Loucy (cell line): ENCODE measurements around the gene CNN2.

Source experiments
- H2AFZ ChIP-seq: fragments of 200-600 bp; sonication (generic); 2 replicates; pipeline ENCODE4 v1.6.0; 2016; ENCODE audit warnings: antibody characterized with exemption, mild to moderate bottlenecking, low read length, moderate library complexity
- H3F3A ChIP-seq: fragments of 200-600 bp; 2 replicates; pipeline ENCODE4 v1.6.0; 2016; ENCODE audit warnings: antibody characterized with exemption, low read depth, mild to moderate bottlenecking
- H3K27me3 ChIP-seq: fragments of 200-600 bp; sonication (generic); 2 replicates; pipeline ENCODE4 v1.6.1; 2014; ENCODE audit warnings: low read length, mild to moderate bottlenecking; ENCODE audit not compliant: insufficient read depth, poor library complexity, severe bottlenecking
- H3K36me3 ChIP-seq: fragments of 200-600 bp; sonication (generic); 2 replicates; pipeline ENCODE4 v1.6.1; 2016; ENCODE audit warnings: low read length; ENCODE audit not compliant: insufficient read depth
- H3K4me1 ChIP-seq: fragments of 200-600 bp; sonication (generic); 2 replicates; pipeline ENCODE4 v1.5.1; 2014; ENCODE audit warnings: low read length, mild to moderate bottlenecking; ENCODE audit not compliant: insufficient read depth, poor library complexity, severe bottlenecking
- H3K4me2 ChIP-seq: fragments of 200-600 bp; sonication (generic); 2 replicates; pipeline ENCODE4 v1.6.0; 2014; ENCODE audit warnings: antibody characterized with exemption, low read length, low read depth, mild to moderate bottlenecking; ENCODE audit not compliant: poor library complexity, severe bottlenecking
- H3K4me3 ChIP-seq: fragments of 200-600 bp; sonication (generic); 2 replicates; pipeline ENCODE4 v1.5.1; 2014; ENCODE audit warnings: low read length, mild to moderate bottlenecking, mixed read lengths; ENCODE audit not compliant: poor library complexity, severe bottlenecking
- H3K79me2 ChIP-seq: fragments of 200-600 bp; sonication (generic); 2 replicates; pipeline ENCODE4 v1.6.1; 2014; ENCODE audit warnings: low read length; ENCODE audit not compliant: insufficient read depth
- H3K9ac ChIP-seq: fragments of 200-600 bp; sonication (generic); 2 replicates; pipeline ENCODE4 v1.6.0; 2014; ENCODE audit warnings: mild to moderate bottlenecking, low read depth, low read length, moderate library complexity; ENCODE audit not compliant: poor library complexity, severe bottlenecking
- H3K9me2 ChIP-seq: fragments of 200-600 bp; sonication (generic); replicated peaks from 2 replicates; pipeline ENCODE4 v1.6.1; 2016; ENCODE audit warnings: low read depth, low read length, mixed read lengths
- H3K9me3 ChIP-seq: fragments of 200-600 bp; sonication (generic); 2 replicates; pipeline ENCODE4 v1.6.1; 2014; ENCODE audit warnings: mild to moderate bottlenecking, antibody characterized with exemption, low read length, low read depth; ENCODE audit not compliant: insufficient read depth
- H4K20me1 ChIP-seq: fragments of 200-600 bp; sonication (generic); 2 replicates; pipeline ENCODE4 v1.6.0; 2014; ENCODE audit warnings: antibody characterized with exemption, low read length, mild to moderate bottlenecking; ENCODE audit not compliant: insufficient read depth, poor library complexity, severe bottlenecking
- CTCF ChIP-seq: fragments of 200-600 bp; sonication (generic); conservative IDR thresholded peaks from 2 replicates; pipeline ENCODE4 v1.5.1; 2014; ENCODE audit warnings: mild to moderate bottlenecking, antibody characterized with exemption, low read length
- EZH2phosphoT487 ChIP-seq: fragments of 200-600 bp; IDR thresholded peaks from 2 replicates; pipeline ENCODE4 v1.6.1; 2018; ENCODE audit warnings: antibody characterized with exemption, mild to moderate bottlenecking, moderate library complexity, borderline replicate concordance

CNN2 gene

DNA sequence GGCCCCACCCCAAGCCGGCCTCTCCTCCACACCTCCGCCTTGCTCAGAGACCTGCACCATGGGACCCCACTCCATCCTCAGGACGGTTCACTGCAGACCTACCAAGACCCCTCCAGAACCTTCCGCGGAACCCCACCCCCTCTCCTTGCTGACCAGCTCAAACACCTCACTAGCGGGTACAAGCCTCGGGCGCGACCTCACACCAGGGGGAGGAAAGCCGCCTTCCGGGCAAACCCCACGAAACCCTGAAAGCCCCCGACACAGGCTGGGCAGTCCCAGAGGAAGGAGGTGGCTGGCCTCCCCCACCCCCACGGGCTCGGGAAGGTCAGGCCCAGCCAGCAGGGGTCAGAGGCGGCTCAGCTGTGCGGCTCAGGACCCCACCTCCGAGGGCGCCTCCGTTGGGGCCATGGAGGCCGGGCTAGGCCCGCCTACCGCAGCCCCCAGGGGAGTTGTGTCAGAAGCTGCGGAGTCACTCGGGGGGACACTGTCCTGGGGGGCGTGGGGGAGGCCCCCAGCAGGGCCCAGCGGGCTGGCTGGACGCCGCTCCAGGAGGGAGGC is 16.3 kb upstream of the CNN2 start:
- Histone ChIP-seq H3F3A (no peaks in the 10 kb centered on the region), H2AFZ (no peak overlapping the region), H3K36me3 (peaks cover 28% of the 10 kb centered on the region; the same call in 1 of the 2 replicates), H3K4me2 (no peak overlapping the region), H3K9me2 (no peaks in the 10 kb centered on the region), H4K20me1 (peaks cover 18% of the 10 kb centered on the region), H3K4me1 (no peaks in the 10 kb centered on the region), H3K27me3 (no peaks in the 10 kb centered on the region), H3K9ac (no peak overlapping the region), H3K79me2 (peaks cover 18% of the 10 kb centered on the region; the same call in 1 of the 2 replicates), H3K9me3 (no peaks in the 10 kb centered on the region), H3K4me3 (no peak overlapping the region)
- TF ChIP-seq CTCF (no peak), EZH2phosphoT487 (no peak)

GRCh38 chr19:1010586-1011510 is 15.6 kb upstream of the CNN2 start:
- H3K79me2 ChIP-seq = peaks cover 26% of the 10 kb centered on the region; the same call in 1 of the 2 replicates
- H3K36me3 ChIP-seq = peaks cover 28% of the 10 kb centered on the region; the same call in 1 of the 2 replicates
- H2AFZ ChIP-seq = no peak overlapping the region
- H3K4me3 ChIP-seq = no peak overlapping the region
- no peaks in the 10 kb centered on the region for H3K9me3 ChIP-seq
- no peaks in the 10 kb centered on the region for H3K9me2 ChIP-seq
- no peak for TF ChIP-seq CTCF
- no peak for TF ChIP-seq EZH2phosphoT487
- H3F3A ChIP-seq = no peaks in the 10 kb centered on the region
- H3K4me2 ChIP-seq = no peak overlapping the region
- H4K20me1 ChIP-seq = peaks cover 26% of the 10 kb centered on the region
- no peak overlapping the region for H3K9ac ChIP-seq
- no peaks in the 10 kb centered on the region for H3K4me1 ChIP-seq
- no peaks in the 10 kb centered on the region for H3K27me3 ChIP-seq

- H3K36me3 ChIP-seq = peaks cover 28% of the 10 kb centered on the region; the same call in 1 of the 2 replicates
- H3K4me2 ChIP-seq = no peak overlapping the region
- H3K9me3 ChIP-seq = no peaks in the 10 kb centered on the region
- H2AFZ ChIP-seq = no peak overlapping the region
- H3K9ac ChIP-seq = no peak overlapping the region
- no peak overlapping the region for H3K4me3 ChIP-seq
- no peaks in the 10 kb centered on the region for H3F3A ChIP-seq
- H4K20me1 ChIP-seq = peaks cover 36% of the 10 kb centered on the region
- peaks cover 36% of the 10 kb centered on the region for H3K79me2 ChIP-seq
- TF ChIP-seq EZH2phosphoT487 (no peak), CTCF (no peak)
- no peaks in the 10 kb centered on the region for H3K27me3 ChIP-seq
- H3K9me2 ChIP-seq = no peaks in the 10 kb centered on the region
- H3K4me1 ChIP-seq = peaks cover 1% of the 10 kb centered on the region
Observed at GRCh38 chr19:1011831-1012333, 14.5 kb upstream of the CNN2 start.
